Measurements from ENCODE around the gene FRA10AC1. TPM values are rescaled to one million over a fixed set of nuclear protein-coding genes. Genes with fewer than 3 reads are reported as not detected.
A peak's percentile ranks its signal among the peaks of the same experiment; 100 is the strongest.

Gene FRA10AC1
- 5.4 and 8.3 TPM in 2 replicates for total RNA-seq (2014; rRNA removed; shearing (Covaris generic))

- peak; percentile 83 for DNase-seq (ENCODE audit: low spot score)
Observed at GRCh38 chr10:93702210-93703001, at the start of gene FRA10AC1. FRA10AC1 (minus strand) TSS chr10:93702592; CDS start chr10:93700106, 2,486 bp downstream.

- peak; percentile 54 for DNase-seq (ENCODE audit: low spot score)
Observed at GRCh38 chr10:93751832-93752231, 49.4 kb upstream of the FRA10AC1 start.

GRCh38 chr10:93751124-93751523, 48.7 kb upstream of the FRA10AC1 start:
- no peak for DNase-seq (ENCODE audit: low spot score)

- no peak for DNase-seq (ENCODE audit: low spot score)
Observed at GRCh38 chr10:93749218-93749799, 46.9 kb upstream of the FRA10AC1 start.

GRCh38 chr10:93746844-93747284, 44.5 kb upstream of the FRA10AC1 start:
- DNase-seq (ENCODE audit: low spot score) = peak; percentile 100

GRCh38 chr10:93745408-93746065, 43.1 kb upstream of the FRA10AC1 start:
- DNase-seq (ENCODE audit: low spot score) = peak; percentile 25

GRCh38 chr10:93742633-93743349, 40.4 kb upstream of the FRA10AC1 start:
- no peak for DNase-seq (ENCODE audit: low spot score)

- no peak for DNase-seq (ENCODE audit: low spot score)
Observed at GRCh38 chr10:93741367-93741766, 39.0 kb upstream of the FRA10AC1 start.

- no peak for DNase-seq (ENCODE audit: low spot score)
Observed at GRCh38 chr10:93726024-93726423, 23.6 kb upstream of the FRA10AC1 start.

- DNase-seq (ENCODE audit: low spot score) = no peak
Observed at GRCh38 chr10:93723153-93723552, 20.8 kb upstream of the FRA10AC1 start.

- DNase-seq (ENCODE audit: low spot score) = no peak
Observed at GRCh38 chr10:93722550-93722949, 20.2 kb upstream of the FRA10AC1 start.

- no peak for DNase-seq (ENCODE audit: low spot score)
Observed at GRCh38 chr10:93719901-93720300, 17.5 kb upstream of the FRA10AC1 start.

- DNase-seq (ENCODE audit: low spot score) = no peak
Observed at GRCh38 chr10:93718937-93719725, 16.7 kb upstream of the FRA10AC1 start.

GRCh38 chr10:93716766-93717165, 14.4 kb upstream of the FRA10AC1 start:
- no peak for DNase-seq (ENCODE audit: low spot score)

GRCh38 chr10:93715345-93715744, 13.0 kb upstream of the FRA10AC1 start:
- no peak for DNase-seq (ENCODE audit: low spot score)

GRCh38 chr10:93712593-93712992, 10.2 kb upstream of the FRA10AC1 start:
- DNase-seq (ENCODE audit: low spot score) = no peak

GRCh38 chr10:93711891-93712290, 9.5 kb upstream of the FRA10AC1 start:
- peak; percentile 23 for DNase-seq (ENCODE audit: low spot score)

- DNase-seq (ENCODE audit: low spot score) = no peak
Observed at GRCh38 chr10:93710333-93710909, 8.0 kb upstream of the FRA10AC1 start.

- DNase-seq (ENCODE audit: low spot score) = no peak
Observed at GRCh38 chr10:93707623-93708022, 5.2 kb upstream of the FRA10AC1 start.

GRCh38 chr10:93704451-93704850, 2.1 kb upstream of the FRA10AC1 start:
- DNase-seq (ENCODE audit: low spot score) = no peak

GRCh38 chr10:93703841-93704240, 1.4 kb upstream of the FRA10AC1 start:
- DNase-seq (ENCODE audit: low spot score) = no peak

Data from A172 (cell line).